Activated CD4-positive, alpha-beta T cell treated with anti-CD3 and anti-CD28 coated beads, Interleukin-2, amount 50 U/mL, for 16 hours (primary cell): Measurements from ENCODE around the gene LDLRAD4.
A peak's percentile ranks its signal among the peaks of the same experiment; 100 is the strongest.

Experiments
- DNase-seq: peaks from one replicate; pipeline ENCODE4 v3.0.0-alpha.2; 2020

LDLRAD4 gene

DNA sequence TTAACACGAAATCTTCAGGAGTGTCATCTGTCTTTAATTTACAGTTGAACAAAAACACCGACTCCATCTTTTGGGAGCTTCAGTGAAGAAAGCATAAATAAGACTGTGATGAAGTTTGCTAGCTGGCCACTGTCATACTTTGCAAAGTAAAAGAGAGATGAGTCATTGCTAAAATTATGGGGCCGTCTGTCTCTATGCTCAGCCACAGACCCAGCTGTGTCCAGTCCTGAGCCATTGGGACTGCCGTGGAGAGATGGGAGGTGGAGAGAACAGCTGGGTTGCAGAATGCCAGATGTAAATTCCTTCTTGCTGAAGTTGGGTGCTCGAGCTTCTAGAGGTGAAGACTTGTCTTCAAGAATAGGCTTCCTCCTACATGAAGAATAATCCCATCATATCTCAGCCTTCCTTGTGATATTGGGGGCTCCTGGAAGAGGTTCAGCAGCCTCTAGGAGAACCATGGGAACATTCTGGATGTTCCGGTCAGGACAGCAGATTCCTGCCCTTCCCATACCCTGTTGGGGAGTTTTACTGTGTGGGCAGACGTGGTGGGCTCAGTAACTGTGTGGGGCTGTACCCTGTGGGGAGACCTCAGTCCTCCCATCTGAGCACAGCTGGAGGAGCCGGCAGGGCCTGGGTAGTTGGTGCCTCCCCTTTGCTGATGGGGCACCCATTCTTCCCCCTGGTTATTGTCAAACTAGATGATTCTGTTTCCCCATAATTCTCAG, 71.1 kb downstream of the LDLRAD4 start:
- DNase-seq: peak; percentile 45

DNA sequence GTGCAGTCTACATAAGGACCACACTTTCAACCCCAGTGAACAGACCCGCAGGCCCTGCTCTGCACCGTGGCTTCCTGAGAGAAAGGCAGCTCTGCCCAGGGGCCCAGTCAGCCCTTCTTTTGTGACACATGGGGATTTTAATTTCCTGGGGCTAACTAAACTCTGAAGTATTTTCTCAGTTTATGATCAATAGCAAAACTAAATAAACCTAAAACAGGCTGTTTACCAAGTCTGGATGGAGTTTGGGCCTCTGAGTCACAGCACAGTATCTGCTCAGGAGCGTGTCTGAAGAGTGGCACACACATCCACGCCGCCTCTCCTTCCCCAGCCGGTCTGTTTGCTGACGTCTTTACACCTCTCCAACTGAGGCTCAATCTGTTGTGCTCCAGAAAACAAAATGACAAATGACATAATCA, 72.3 kb downstream of the LDLRAD4 start:
- peak; percentile 93 for DNase-seq

DNA sequence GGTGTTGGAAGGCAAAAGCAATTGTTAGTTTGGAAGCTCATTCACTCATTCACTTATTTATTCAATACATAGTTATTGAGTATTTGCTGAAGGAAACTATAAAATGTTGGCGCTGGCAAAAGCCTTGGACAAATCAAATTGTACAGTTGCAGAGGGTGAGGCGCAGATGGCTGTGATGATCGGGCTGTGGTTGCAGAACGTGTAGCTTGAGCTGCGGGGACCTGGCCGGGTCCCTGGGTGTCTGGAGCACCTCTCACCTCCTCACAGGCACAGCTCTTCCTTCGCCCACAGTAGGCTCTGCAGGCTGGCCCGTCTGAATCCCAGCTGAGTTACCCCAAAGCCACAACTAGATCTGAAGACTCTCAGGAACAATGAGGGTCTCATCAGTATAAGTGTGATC, 72.7 kb downstream of the LDLRAD4 start:
- DNase-seq: no peak

DNA sequence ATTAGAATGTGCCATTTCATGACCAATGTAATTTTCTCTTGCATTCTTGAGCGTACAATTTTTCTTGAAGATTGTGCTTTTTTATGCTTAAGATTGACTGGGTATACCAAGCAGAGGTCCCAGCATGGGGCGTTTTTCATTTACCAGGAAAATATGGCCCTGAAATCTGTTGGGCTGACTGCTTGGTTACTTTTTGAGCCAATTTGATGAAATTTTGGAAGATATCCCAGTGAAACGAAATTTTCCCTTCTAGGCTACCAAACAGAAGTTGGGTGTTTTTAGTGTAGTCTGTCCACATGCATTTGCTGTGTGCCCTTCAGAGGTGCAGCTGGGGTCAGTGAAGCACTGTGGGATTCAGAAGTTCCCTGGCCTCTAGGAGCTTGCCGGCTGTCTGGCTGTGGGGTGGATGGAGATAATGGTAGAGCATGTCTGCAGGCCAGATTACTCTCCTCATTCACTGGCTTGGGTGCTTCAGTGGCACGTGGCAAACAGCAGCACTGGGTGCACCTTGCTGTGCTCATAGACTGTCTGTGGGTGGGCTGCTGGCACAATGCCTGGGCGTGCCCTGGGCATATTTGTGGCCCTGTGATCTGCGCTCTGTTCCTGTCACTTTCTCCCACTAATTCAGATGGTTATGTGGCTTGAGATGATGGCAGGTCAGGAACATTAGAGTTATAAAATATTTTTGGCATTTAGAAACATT, 73.3 kb downstream of the LDLRAD4 start:
- DNase-seq: no peak

DNA sequence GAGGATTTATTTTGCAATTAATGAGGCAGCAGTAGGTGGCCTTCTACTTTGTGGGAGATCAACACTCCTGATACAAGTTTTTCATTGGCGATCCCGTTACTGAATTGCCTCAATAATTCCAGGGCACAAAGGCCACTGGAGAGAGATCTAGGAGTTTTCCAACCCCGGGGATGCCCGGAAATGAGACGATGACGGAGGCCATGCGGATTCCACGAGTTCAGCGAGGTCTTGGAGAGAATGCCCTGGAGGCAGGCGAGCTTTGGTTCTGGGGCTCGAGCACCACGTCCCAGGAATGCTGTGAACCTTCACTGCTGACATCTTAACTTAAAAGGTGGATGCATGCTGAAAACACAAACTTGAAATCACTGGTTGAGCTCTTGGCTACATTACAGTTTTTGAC, 74.2 kb downstream of the LDLRAD4 start:
- DNase-seq: no peak

DNA sequence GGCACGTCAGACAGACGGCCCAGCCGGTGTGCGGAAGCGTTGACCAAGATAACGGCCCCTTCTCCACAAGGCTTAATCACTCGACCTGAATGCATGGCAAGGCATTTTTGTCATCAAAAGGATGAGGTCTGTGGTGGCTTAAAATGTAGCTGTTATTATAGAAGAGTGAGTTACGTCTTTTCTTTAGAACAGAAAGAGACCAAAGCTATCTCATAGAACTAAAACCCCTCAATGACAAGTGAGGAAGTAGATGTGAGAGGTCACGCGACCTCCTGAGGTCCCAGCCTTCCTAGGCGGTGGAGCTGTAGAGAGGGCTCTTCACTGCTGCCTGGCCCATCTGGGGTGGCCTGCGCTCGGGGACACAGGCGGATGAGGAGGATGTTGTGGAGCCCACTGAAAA, 75.7 kb downstream of the LDLRAD4 start:
- DNase-seq: no peak

DNA sequence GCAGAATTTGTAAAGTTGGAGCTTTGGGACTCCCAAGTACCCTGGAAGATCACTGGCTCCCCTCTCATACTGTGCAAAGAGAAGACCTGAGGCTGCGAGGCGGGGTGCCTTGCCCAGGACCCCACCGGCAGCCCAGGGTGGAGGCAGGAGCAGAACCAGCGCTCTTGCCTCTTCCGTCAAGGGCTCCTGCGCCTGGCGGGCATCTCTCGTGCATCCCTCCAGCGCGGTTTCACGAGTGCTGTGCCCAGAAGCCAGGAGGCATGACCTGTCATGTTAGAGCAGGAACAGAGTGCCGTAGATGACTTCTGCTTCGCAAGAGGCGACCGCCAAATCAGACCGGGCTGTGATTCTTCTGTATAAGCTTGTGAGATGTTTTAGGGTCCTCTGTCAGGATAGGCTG, 77.3 kb downstream of the LDLRAD4 start:
- no peak for DNase-seq

DNA sequence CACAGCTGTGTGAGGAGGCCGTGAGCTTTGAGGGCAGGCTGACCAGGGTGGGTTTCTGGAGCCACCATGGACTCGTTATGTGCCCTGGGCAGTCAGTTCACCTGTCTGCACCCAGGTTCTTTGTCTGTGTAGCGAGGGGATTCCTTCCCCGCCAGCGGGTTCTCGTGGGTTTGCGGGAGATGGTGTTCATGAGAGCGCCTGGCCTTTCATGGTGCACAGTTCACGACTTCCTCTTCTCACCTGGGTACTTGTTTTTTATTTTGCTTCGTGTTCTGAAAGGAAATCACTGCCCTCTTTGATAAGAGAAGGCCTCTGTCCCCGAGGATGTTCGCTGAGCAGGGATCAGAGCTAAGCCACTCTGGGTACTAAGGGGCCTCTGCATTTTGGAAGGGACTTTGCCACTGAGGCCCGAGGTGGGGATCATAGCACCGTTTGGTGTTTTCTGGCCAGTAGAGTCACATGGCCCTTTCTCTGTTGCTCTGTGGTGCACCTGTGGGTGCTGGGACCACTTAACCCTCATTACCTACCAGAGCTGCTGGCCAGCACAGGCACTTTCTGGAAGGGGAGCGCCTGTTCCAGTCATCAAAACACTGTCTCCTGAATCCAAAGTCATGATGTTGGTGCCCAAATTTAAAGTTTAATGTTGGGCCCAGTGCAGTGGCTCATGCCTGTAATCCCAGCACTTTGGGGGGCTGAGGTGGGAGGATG, 78.5 kb downstream of the LDLRAD4 start:
- no peak for DNase-seq

DNA sequence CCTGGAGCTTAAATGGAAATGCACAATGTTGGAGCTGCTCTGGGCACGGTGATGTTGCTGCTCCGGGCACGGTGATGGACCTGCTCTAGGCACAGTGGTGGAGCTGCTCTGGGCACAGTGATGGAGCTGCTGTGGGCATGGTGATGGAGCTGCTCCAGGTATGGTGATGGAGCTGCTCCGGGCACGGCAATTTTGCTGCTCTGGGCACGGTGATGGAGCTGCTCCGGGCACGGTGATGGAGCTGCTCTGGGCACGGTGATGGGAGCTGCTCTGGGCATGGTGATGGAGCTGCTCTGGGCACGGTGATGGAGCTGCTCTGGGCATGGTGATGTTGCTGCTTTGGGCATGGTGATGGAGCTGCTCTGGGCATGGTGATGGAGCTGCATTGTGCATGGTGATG, 79.7 kb downstream of the LDLRAD4 start:
- DNase-seq: no peak

DNA sequence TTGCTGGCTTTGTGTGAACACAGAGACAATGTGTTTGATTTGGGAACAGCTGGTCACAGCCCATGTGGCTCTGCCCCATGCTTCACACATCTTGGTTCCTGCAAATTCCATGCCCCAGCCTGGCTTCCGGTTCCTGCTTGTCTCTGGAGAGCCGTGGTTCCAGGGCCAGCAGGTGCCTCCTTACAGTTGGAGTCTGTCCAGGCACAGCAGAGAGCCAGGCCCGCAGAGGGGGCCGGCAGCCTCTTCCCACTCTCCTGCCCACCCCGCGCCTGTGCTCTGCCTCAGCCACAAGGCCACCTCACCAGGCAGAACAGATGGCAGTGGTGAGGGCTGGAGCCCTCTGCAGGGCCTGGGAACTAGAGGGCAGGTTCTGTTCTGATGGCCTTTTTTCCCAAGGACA, 81.5 kb downstream of the LDLRAD4 start:
- DNase-seq: no peak

DNA sequence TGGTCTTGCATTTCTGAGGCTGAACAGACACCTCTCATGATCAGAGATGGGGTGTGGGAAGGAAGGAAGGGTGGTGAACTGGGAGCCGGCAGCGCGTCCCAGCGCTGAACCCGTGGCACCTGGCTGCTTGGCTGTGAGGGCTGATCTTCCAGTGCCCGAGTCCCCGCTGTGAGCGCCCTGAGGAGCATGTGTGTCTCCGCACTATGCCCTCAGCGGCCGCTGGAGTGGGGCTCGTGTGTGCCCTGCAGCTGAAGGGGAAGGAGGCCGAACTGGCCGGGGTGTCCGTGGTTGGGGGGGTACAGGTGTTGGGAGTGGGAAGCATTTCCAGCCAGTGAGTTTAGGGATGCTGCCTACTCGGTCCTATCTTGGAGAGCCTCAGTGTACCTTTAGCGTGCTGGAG, 82.2 kb downstream of the LDLRAD4 start:
- no peak for DNase-seq

DNA sequence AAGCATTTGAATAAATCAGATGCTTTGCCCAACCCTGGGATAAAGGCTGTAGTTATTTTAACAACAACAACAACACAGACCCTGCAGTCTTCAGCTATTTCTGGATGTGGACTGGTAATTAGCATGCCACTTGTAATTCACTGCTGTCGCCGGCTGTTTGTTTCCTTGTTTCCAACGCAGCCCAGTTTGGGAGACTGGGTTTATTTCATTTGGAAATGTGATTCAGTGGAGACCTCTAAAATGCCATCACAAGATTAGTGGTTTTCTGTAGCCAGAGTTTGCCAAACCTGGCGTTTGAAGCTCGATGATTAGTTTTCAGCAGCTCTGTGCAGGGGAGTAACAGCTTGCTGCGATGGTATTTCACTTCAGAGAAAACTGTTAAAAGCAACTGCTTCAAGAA, 83.5 kb downstream of the LDLRAD4 start:
- DNase-seq: no peak

DNA sequence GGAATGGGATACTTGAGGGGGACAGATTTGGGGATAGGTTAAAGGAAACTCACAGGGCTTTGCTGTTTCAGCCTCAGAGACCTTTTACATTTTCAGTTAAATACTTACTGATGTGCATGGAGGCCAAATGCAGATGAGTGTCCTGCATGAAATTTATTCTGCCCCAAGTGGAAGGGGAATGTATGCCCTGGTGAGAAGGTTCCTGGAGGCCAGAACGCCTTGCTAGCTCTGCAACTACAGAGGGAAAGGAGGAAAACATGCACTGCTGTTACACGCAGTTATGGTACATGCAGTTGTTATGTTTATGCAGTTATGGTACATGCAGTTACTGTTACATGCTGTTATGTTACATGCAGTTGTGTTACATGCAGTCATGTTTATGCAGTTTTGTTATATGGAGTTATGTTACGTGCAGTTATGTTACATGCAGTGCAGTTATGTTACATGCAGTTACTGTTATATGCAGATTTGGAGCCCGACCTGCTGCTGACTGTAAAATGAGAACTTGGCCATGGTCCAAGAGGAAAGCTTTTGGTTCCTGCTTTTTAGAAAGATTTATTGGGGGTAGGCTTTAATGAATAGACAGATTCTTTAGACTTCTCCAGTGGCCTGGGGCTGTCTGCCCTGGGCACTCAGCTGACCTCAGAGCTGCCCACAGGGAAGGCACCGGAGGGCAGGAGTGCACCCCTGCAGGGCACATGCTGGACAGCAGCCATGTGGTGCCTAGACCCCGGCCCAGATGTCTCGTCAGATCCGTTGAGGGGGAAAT, 84.1 kb downstream of the LDLRAD4 start:
- no peak for DNase-seq

DNA sequence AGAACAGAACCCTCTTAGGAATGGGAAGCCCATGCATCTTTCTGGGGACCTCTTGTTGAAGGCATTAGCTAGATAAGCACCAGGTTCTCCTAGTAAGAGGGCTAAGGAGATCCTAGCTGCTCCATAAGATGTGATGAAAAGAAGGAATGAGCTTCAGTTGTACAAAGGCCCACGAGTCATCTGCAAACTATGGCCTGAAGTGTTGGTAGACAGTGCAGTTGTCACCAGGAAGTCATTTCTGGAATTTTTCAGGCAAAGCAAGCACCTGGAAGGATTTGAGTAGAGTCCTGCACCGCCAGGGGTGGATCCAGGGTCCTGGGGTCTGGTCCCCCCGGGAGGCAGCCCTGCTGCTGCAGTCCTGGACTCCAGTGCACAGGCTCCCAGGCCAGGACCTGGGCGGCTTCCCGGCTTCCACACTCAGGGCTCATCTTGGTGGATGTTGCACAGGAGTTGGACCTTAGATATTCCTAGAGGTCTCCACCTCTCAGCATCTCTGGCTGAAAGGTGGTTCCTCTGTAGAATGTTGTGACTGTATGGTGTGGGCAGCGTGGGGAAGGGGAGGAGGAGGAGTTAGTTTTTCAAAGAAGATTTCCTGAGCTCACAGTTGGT, 85.3 kb downstream of the LDLRAD4 start:
- DNase-seq: no peak

DNA sequence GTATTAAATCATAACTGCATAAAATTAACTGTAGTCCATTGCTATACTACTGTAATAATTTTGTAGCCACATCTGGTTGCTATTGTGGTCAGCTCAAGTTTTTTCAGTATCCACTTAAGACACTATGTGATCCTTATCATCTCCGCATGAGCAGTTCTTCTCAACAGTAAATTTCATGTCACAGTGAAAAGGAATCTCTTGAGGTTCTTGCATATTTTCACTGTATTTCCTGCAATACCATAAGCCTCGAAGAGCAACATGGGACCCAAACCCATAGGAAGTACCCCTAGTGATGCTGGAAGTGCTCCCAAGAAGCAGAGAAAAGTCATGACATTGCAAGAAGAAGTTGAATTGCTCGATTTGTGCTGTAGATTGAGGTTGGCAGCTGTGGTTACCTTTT, 86.7 kb downstream of the LDLRAD4 start:
- DNase-seq: no peak

DNA sequence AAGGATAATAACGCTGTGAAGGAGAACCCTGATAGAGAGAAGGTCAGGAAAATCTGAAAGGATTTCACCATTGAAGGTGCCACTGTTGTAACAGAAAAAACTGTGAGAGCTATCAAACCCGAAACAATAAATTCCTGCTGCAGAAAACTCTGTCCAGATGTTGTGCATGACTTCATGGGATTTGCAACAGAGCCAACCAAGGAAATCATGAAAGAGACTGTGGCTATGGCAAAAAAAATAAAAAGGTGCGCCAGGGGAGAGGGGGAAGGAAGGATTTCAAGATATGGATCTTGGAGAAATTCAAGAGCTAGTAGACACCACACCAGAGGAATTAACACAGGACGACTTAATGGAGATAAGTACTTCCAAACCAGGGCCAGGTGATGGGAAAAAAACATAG, 88.0 kb downstream of the LDLRAD4 start:
- no peak for DNase-seq

DNA sequence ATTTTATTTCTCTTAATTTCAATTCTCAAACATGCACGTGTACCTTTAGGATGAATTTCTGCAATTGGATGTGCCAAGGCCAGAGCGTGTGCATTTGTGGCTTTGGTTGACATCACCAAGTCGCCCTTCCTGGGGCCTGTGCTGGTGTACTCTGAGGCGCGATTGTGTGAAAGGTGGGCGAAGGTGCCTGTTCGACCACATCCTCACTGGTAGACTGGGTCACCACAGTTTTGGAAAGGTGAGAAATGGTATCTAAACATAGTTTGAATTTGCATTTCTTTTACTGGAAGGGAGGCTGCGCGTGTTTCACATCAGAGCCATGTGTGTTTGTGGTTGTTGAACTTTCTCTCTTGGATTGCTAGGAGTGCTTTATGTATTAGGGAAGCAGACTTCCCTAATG, 89.8 kb downstream of the LDLRAD4 start:
- DNase-seq: peak; percentile 35

DNA sequence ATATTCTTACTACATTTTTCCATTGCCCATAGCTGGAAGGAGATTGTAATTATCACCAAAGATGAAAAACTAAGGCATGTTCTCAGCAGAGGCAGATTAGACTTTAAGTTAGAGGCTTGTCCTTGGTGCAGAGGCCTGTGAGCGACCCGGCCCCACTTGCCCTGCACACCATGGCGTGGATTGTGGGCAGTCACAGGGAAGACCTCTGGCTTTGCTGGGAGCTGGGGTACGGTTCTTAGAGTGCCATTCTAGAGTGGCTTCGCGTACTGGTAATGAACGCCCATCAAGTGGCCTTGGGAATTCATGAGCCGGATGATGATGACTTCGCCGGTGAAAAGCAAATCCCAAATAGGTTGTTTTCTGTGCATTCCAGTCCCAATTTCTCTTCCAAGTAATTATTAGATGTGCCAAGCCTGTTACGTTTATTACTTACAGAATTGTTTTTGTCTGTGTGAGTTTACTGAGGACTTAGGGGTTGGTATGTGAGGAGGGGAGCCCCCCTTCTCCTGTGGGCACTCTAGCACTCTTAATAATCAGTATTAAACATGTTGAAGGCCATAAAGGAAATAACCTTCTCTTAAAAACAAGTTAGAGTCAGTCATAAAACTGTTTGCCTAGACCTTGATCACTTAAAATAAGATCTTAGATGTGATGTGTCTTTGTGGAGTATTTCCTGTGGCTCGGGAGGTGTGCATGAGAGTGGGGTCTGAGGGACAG, 90.6 kb downstream of the LDLRAD4 start:
- no peak for DNase-seq

DNA sequence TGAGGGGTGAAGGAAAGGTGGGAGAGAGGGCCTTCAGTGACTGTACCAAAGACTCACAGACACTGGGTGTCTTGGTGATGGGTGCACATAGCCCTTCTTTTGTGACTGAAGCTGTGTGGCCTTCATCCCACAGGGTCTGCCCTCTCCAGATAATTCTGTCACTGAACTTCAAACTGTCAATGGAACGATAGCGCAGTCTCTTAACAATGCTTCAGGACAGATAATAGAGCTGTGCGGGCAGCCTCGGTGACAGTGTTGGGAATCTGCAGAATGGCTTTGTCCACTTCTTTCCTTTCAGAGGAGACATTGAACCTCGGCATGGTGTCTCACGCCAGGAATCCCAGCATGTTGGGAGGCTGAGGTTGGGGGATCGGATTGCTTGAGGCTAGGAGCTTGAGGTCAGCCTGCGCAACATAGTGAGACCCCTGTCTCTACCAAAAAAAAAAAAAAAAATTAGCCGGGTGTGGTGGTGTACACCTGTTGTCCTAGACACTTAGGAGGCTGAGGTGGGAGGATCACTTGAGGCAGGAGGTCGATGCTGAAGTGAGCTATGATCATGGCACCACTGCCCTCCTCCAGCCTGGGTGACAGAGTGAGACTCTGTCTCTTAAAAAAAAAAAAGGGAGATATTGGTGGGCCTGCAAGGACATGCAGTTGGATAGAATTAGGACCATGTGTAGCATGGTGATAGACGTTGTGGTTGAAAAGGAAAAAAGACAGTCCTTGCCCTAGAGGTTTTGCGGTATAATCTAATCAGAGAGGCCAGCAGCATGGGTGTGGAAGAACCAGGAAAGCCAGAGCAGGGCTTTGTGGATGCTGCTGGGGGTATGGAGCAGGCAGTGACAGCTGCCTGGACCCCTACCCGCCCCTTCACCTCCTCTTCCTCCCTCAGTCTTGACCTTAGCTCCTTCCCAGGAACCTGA, 91.4 kb downstream of the LDLRAD4 start:
- no peak for DNase-seq

DNA sequence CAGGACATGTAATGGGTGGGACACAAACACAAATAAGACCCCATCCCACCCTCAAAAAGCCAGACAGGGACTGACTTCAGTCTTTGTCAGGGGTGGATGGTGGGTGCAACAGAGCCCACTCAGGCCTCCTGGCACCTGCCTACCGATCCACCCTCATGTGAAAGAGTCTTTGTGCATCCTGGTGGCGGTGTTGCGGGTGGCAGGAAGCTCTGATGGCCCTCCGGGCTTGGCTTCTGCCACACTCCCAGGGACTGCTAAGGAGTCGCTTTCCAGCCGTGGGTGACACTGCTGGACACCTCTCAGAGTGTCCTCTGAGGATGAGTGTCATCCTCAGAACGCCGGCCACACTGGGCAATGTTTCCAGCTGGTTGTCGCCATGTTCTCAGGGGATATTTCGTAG, 92.6 kb downstream of the LDLRAD4 start:
- DNase-seq: no peak

DNA sequence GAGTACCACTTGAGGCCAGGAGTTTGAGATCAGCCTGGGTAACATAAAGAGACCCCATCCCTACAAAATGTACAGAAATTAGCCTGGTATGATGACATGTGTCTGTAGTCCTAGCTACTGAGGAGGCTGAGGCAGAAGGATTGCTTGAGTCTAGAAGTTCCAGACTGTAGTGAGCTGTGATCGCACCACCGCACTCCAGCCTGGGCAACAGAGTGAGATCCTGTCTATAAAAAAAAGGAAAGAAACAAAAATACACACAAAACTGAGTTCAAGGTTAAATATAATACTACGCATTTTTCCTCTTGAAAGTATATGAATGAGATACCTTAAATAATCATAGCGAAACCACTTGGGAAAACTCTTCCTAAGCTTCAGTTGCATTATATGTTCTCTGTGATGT, 94.0 kb downstream of the LDLRAD4 start:
- no peak for DNase-seq
